ENCODE measurements around the gene ACAD8.

Gene ACAD8

GRCh38 chr11:134253188-134253993, at the start of gene ACAD8, which contains the start of gene THYN1:
Gene ACAD8 (plus strand): TSS chr11:134253568. CDS start chr11:134253601, 33 bp downstream.
Gene THYN1 (minus strand): TSS chr11:134253352. CDS start chr11:134252882, 470 bp downstream.
- peak; percentile 94 for DNase-seq (ENCODE audit: low read depth)
- H3K4me3 ChIP-seq (ENCODE audit: low read length): peak within 1 kb of the TSS; percentile 93
- TF ChIP-seq CTCF (conservative IDR thresholded peaks at IDR 0.05; ENCODE audit: low read length): peak; percentile 22

DNA sequence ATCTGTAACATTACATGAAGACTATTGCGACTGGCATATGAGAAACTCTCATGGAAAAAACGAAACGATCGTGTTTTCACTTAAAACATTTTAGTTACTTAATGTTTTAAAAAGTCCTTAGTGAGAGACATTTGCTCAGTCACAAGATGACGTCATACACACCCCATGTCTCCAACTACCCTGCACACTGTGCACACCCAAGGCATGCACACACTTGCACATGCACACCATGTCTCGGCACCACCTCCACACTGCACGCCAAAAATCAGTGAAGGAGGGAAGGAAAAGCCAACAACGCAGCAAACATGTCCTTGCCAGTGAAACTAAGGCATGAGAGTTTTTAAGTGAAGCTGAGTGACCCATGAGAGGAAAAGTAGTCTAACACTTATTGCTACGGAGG, 47.6 kb upstream of the ACAD8 start:
- no peak for TF ChIP-seq CTCF (conservative IDR thresholded peaks at IDR 0.05; ENCODE audit: low read length)
- no peak for DNase-seq (ENCODE audit: low read depth)
- no peak overlapping the region for H3K4me3 ChIP-seq (ENCODE audit: low read length)

- H3K4me3 ChIP-seq (ENCODE audit: low read length): no peak overlapping the region
- DNase-seq (ENCODE audit: low read depth): no peak
- no peak for TF ChIP-seq CTCF (conservative IDR thresholded peaks at IDR 0.05; ENCODE audit: low read length)
These were observed 47.2 kb upstream of the ACAD8 start for GRCh38 chr11:134206185-134206584.

DNA sequence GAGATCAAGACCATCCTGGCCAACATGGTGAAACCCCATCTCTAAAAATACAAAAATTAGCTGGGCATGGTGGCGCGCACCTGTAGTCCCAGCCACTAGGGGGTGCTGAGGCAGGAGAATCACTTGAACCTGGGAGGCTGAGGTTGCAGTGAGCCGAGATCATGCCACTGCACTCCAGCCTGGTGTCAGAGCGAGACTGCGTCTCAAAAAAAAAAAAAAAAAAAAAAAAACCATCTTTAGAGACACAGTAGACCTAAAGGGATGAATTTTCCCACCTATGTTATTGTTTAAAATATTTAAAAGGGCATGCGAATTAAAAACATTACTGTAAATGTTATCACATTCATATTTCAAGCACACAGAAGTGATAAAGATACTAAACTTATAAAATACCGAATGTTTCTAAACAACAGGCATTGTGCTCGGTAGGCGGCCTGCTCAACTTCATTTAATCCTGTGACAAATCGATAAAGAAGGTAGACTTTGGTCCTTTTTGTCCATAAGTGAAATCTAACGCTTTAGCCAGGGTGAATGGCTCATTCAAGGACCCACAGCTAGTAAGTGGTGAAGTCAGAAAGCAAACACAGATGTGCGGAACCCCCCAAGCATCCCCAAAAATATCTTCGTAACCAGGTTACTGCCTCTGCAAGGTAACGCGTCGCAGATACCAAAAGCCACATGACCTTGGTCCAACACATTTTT, 45.7 kb upstream of the ACAD8 start:
- peak; percentile 20 for DNase-seq (ENCODE audit: low read depth)

DNA sequence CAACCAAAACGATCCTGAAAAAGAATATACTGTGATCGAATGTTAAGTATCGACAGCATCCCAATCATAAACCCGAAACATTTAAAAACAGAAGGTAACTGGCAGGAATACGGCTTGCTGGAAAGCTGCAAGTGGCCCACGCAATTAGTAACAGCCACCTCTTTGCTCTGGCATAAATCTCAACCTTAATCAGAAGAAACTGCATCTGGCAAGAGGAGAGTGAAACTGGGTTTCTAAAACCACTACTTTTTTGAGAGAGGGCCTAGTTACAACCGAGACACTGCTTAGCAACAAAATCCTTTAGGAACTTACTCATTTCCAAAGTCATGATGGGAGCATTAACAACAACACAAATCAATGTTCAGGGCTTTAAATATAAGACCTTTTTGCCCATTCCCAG, 37.5 kb upstream of the ACAD8 start:
- H3K4me3 ChIP-seq (ENCODE audit: low read length): no peak overlapping the region
- no peak for TF ChIP-seq CTCF (conservative IDR thresholded peaks at IDR 0.05; ENCODE audit: low read length)
- no peak for DNase-seq (ENCODE audit: low read depth)

More for the DNA sequence above, 45.7 kb upstream of the ACAD8 start:
- TF ChIP-seq CTCF (conservative IDR thresholded peaks at IDR 0.05; ENCODE audit: low read length): peak; percentile 54
- no peak overlapping the region for H3K4me3 ChIP-seq (ENCODE audit: low read length)

DNA sequence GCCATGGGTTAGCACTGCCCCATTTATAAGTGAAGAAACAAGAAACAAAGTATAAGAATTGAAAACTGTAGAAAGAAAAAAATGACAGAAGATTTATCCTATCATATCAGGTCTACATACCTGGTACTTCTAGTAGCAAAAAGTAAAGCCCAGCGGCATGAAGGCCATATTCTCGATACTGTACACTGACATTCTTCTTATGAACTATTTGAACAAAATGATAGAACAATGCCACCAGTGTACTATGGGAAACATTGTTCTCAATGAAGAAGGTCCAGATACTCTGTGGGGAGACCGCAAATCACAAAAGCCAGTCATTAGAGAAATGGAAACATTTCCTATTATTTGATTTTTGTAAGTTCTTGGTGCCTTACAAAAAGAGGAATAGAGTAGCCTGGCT, 36.6 kb upstream of the ACAD8 start:
- DNase-seq (ENCODE audit: low read depth): no peak
- no peak for TF ChIP-seq CTCF (conservative IDR thresholded peaks at IDR 0.05; ENCODE audit: low read length)
- H3K4me3 ChIP-seq (ENCODE audit: low read length): no peak overlapping the region

Data from AG10803 (cell line).